HG03175 (cell line): Measurements from ENCODE around the gene HEPHL1.

ENCODE experiments used
- ATAC-seq: cut with Tn5 transposase; IDR thresholded peaks from one replicate; pipeline ENCODE4 v1.9.1; 2021; ENCODE audit warnings: mild to moderate bottlenecking, moderate library complexity; ENCODE audit not compliant: unreplicated experiment

The HEPHL1 gene

DNA sequence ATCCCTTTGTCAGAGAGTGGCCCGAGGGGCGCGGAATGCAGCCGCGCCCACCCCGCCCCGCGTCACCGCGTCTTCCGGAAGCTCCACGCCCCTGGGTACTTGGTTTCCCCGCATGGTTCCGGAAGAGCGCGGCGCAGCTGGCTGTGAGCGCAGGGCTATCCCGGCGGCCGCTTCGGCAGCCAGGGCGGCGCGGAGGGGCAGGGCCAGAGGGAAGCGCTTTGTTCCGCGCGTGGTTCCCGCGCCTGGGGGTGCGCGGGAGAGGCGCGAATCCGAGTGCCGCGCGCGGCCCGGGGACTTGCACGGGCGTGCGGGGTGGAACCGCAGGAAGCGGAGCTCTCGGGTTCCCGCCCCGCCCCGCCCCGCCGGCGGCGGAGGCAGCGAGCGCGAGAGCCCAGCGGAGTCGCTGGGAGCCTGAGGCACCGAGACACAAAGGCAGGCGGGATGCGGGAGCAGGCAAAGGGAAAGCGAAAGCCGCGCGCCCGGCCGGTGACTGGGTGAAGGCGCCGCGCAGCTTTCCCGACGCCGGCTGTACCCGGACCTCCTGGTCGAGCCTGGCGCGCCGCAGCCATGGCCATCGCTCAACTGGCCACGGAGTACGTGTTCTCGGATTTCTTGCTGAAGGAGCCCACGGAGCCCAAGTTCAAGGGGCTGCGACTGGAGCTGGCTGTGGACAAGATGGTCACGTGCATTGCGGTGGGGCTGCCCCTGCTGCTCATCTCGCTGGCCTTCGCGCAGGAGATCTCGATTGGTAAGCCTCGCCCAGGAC lies 107.8 kb downstream of the HEPHL1 start, which contains the start of gene PANX1:
TSS of gene PANX1 (plus strand) at position 96 of the 766 bp plus-strand sequence. CDS start at position 568, 472 bp downstream.
- ATAC-seq: peak; percentile 73

DNA sequence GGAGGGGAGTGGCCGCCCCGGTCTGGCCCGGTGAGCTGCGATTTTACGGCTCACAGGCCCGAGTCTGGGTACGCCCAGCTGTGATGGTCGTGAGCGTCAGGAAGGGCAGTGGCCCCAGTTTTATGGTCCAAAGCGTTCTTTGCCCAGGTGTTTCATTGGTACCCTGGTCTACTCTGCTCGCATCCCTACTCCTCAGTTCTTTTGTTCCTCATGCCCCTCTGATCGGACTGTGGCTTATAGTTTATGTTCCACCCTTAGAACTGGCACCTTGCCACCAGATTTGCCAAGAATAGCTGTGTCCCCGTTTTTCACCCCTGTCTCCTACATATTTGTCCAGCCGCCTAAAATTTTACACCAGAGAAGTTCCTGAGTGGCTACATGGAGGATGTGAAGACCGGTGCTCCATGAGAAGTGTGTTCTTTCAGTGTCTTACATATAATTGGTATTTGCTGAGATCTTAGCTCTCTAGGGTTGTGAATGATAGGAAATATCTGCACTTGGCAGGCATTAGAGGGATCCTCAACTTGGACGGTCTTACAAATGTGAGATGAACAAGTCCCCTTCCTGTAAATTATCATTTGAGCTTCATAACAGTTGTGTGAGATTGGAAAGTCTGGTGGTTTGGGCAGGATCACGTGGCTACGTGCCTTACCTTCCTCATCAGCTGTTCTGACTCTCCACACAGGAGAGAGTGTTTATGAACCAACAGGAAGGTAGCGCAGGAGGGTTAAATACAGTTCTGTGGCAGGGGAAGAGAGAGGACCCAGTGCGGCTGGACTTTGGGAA lies 108.6 kb downstream of the HEPHL1 start:
- no peak for ATAC-seq

DNA sequence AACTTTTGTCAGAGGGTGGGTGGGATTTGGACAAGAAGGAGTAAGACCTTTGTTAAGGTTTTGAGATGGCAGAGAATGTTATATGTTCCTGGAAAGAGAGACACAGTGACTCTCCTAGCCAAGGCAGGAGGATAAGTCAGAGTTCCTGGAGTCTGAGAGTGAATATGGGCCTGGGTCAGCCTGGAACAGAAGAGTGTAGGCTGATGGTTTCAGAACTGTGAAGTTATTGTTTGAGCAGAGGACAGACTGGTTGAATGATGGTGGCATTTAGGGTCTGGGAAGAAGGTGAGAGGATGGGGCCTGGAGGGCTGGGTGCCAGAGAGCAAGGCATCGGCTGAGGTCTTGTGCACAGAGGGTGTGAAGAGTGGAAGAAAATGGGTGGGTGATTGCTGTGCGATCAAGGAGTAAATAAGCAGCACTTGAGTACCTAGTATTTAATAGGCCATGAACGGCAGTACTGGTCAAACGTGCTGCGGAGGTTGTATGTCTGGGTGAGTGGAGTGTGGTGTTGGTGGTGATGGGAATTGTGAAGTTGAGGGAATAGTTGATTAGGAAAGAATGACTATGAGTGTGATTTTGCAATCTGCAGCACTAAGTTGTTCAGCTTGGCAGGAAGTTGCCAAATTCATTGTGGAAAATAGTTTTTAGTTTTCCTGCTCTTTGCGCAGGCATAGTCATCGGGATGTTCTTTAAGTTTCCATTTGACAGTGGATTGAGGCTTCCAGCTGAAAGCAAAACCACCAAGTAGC lies 109.3 kb downstream of the HEPHL1 start:
- no peak for ATAC-seq

DNA sequence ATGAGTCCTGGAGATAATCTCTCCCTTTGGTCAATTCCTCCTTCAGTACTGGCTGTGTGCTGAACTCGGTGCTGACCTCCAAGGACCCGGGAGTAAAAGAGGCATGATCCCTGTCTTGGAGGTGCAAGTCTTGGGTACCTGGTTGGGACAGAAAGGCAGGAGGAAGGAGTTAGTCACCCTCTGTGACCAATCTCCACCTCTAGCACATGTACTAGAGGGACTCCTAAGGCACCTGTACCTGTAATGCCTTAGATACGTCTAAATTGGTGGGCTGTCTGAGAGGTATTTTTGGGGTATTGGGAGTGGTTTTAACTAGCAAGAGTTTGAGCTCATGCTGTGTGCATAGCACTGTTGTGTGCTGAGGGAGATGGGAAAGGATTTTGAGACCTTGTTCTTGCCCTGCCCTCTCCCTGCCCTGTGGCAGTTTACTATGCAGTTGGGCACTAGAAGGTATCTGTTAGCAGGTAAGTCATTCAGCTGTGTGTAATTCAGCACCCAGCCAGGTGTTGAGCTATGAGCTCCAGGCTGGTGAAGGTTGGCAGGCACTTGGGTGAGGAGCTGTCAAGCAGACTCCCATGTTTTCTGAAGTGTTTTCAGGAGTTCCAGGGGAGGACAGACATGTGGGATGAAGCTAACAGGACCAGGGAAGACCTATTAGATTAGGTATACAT lies 110.0 kb downstream of the HEPHL1 start:
- no peak for ATAC-seq

DNA sequence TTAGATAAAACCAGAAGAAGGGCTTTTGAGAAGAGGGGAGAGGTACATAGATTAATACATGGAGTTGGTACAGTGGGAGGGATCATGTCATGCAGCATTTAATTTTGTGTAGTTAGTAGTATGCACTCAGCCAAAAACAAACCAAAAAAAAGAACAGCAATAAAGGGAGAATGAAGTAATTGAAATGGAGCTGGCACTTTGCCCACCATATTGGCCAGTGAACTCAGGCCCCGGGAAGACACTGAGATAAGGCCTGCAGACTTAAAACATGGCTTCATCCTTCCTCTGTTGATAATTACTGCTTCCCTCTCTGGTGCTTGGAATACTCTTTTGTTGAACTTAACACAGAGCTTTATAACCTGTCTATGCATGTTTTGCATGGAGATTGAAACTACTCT lies 110.6 kb downstream of the HEPHL1 start:
- no peak for ATAC-seq

DNA sequence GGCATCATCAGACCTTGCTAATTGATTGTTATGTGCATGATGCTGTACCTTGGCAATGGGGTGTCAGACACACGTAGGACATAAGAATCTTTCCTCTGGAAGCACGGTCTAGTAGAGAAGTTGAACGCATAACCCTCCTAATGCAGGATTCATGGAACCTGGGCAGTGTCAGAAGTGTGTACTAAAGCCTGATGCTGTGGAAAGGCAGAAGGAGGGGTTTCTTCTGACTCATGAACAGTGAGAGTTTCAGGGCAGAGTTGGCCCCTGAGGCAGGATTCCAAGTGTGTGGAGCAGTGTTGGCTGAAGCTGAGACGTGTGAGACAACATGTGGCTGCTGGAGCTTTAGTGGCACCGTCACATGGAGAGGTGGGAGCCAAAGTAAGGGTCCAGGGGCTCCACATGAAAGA lies 111.0 kb downstream of the HEPHL1 start:
- no peak for ATAC-seq

DNA sequence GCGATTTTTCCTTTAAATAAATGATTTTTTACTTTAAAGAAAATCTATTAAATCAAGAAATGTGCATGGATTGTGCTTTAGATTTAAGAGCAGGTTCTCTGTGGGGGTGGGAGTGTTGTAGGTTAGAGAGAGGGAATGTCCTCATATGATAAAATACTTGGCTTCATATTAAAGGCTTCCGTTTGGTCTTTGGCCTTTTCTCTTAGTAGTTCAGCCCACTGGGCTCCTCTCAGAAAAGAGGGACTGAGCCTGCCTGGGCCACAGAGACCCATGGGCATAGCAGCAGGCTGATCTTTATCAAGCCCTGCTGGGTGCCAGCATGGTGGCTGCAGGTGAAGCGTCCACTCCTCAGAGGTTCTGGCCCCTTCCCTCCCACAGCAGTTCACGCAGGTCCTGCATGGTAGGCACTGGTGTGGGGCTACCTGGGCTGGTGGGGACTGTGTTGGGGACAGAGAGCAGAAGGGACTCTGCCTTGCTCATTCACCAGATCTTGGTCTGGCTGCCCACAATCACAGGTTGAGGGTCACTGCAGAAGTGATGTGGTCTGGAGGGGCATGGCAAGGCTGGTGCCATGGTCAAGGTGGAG lies 111.8 kb downstream of the HEPHL1 start:
- no peak for ATAC-seq

DNA sequence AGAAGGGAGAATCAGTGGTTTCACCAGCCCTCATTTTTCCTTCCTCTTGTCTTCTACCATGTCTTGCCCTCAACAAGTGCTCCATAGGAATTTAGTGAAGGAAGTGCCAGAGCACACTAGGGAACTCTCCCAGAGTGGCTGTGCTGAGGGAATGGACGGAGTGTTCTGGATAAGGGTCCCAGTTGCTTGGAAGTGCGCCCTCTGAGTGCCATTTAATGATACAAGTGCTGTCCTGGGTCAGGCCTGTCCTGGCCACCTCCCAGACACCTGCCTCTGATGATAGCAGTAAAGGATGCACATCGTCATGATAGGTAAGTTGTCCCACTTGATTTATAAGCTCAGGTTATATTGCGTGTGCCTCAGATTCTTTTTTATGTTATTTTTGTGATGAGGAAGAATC lies 112.6 kb downstream of the HEPHL1 start:
- ATAC-seq: no peak

DNA sequence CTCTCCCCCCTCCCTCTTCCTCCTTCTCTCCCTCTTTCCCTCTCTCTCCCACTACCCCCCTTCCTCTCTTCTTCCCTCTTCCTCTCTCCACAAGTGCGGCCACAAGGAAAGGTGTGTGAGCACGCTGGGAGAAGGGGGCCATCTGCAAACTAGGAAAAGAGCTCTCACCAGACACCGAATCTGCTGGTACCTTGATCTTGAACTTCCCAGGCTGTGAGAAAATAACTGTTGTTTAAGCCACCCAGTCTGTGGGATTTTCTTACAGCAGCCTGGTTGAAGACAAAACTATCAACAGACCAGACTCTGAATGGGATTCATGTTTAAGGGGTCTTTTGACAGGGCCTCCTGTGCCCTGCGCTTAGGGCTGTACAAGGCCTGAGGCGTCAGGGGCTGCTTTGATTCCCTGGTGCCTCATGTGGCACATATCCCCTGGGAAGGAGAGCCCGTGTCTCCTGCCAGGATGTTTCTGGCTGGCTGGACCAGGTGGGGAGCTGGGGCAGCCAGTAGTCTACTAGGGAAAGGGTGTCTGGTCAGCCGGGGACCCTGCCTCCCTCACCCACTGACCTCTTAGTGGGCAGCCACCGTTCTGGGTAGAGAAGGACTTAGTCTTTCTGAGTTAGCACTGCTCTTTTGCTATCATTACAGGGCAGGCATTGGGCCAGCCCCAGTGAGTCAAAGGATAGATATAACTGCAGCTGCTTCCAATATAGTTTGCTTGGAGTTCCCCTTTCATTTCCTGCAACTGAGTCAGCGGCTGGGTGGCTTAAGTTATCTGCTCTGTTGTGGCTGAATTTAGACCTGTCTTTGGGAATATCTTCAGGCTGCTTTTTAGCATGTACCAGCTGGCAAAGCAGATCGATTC lies 113.7 kb downstream of the HEPHL1 start:
- no peak for ATAC-seq

DNA sequence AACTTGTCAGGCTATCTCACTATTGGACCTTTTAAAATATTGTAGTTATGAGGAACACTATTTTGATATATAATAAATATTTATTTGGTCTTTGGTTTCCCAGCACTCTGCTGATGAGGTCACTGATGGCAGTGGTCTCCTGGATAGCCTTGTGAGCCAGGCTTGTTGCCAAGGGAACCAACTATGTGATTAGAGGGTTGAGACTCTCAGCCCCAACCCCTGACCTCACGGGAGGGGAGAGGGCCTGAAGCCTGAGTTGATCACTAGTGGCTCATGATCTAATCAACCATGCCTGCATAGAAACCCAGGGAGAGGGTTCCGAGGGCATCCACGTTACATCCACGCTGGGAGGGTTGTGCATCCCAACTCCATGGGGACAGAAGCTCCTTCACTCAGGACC lies 118.3 kb downstream of the HEPHL1 start:
- ATAC-seq: no peak

DNA sequence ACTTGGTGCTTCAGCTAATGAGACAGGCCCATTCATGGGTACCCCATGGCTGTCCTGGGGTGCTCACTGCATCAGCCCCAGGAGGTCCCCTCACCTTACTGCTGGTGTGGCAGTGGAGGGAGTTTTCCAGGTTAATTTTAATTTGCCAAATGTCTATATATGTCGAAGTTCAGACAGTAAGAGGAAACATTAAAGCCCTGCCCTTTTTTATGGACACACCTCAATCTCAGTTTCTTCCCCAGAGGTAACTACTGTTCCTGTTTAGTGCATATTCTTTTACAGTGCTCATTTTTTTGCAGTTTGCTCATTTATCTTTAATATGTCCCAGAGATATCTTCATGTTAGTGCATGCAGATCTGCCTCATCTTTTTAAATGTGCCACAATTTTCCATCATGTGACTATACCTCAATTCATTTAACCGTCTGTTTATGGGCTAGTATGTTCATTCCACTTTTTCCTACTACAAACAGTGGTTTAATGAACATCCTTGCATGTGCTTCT lies 119.1 kb downstream of the HEPHL1 start:
- ATAC-seq: no peak

DNA sequence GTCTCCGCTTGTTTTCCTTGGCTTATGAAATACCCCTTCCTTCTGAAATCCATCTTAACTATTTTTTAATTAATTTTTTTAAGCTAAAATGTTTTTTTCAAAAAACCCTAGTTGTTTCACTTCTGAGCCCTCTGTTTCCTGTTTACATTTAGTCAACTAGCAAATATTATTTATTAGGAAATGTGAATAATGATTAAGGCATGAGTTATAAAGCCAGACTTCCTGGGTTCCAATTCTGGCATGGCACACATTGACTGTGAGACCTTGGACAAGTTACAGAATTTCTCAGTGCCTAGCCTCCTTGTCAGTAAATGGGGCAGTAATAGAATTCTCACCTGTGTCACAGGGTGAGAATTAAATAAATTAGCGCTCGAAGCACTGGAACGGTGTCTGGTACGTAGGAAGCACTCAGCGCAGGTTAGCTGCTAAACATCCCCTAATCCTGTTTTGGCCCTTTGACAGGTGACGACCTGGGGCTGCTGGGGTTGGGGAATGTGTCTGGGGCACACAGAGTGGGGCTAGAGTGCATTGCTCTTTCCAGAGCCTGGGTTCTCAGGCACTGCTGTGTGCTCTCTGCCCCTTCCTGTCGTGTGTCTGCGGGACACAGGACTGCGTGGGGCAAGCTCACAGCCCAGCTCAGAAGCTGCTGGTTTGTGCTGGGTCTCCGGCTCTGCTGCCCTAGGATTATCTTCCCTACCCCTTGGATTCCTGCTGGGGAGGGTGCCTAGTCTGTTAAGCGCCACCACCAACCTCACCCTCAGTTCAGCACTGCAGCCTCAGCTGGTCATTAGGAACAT lies 120.6 kb downstream of the HEPHL1 start:
- no peak for ATAC-seq

DNA sequence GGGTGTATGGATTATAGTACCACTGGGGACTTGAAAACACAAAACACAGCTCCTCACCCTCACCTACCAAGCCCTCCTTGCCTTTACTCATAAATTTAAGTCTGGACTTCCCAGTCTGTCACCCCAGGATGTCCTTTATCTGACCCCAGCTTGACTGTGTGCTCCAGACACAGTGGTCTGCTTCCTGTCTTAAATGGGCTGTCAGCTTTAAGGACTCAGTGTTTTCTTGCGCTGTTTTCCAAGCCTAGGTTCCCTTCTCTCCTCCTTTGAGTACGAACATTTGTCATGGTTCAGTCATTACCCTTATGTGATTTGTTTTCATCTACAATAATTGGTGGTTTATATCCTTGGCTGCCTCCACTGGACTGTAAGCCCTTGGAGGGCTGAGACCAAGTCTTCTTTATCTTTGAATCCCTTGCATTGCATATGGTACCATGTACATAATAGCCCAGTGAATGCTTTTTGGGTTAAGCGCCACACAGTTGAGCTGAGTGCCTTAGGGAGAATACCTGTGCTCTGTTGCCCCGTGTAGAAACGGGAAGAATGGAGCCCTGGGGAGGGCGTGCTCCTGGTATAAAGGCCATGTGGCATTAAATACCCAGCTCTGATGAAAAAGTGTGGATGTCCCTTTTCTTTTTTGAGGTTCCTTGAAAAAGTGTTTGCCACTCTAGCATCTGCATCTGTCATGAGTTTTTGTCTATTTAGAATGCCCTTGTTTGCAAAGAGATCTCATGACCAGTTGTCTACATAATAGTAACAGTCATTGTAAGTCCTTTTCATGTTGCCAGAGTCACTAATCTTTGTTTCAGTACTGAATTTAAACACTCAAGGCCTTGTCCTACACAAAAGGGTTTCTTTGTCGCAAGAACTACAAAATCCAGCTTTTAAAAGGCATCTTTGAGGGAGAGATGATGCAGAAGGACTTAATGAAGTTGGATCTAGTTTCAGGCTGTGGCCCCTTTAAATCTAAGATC lies 121.4 kb downstream of the HEPHL1 start:
- ATAC-seq: no peak

DNA sequence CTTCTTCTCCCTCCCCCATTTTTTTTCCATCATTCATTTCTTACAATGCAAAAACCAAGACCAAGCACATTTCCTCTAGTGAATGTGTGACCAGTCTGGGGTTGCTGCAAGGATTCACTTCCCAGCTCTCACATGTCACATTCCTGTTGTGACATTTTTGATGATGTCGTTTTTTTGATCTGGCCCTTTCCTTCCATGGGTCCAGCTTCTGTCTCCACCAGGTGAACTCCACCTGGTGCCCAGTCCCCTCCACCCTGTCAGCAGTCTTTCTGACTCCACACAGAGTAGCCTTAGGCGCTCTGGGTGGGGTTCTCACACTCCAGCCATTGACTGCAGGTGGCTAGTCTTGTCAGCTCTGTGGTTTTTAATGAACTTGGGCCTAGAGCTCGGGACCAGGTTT lies 123.1 kb downstream of the HEPHL1 start:
- no peak for ATAC-seq

DNA sequence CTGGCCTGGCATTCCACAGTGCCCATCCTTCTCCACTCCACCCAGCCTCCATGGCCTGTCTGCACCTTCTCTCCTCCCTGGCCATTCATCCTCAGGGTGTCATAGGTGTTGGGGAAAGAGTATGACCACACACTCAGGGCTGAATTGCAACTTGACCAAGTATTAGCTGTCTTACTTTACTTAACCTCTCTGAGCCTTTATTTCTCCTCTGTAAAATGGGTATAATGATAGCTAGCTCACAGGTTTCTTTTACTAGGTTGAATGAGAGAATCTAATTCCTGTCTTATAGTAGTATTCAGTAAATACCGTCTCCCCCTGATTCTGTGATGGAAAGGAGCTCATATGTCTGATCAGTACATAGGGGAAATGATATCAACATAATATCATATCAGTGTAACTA lies 123.5 kb downstream of the HEPHL1 start:
- no peak for ATAC-seq

DNA sequence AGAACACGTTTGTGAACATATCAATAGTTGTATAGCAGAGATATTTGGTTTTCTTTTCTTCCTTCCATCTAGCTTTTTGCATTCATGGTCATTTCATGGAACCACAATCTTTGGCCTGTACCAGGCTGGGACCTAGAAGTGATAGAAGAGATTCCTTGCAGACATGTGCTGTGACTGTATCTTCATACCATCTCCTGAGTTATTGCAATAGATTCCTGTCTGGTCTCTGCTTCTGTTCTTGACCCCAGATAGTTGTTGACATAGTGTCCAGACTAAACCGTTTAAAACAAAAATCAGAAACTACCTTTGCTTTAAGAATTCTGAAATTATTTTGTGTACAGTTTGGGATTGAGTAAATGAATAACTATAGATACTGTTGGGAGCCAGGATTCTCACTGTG lies 124.3 kb downstream of the HEPHL1 start:
- no peak for ATAC-seq

DNA sequence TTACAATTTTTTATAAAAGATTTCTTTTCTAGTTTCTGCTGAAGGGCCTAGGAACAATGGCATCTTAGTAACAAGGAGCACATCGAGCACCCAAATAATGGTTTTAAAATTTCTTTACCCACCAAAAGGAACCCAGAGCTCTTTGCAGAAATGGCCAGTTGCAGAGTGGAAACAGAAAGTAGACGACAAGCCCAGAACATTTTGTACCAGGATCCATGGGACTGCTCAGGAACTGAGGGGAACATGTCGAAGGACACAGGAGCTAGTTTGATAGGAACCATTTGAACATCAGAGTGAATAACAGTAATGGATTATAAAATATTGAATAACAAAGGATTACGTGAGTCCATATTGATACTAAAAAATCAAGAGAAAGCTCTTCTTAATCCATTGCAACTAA lies 124.8 kb downstream of the HEPHL1 start:
- ATAC-seq: no peak

DNA sequence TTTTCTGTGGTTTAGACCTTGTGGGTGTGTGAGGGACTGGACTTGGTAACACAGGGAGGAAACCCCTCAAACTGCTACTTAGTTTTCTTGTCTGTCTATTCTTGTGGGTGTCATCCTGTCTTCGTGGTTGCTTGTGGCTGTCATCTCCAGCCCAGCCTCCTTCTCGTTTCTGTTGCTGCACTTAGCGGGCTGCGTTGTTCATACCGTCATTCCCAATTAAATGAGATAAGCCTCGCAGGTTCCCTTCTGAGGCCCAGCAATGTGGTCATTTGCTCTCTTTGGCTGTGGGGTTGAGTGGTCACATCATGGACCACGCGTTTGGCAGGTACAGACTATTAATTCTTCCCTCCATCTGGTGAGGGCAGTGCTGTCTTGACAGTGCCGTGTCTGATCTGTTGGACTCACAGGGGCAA lies 126.3 kb downstream of the HEPHL1 start:
- no peak for ATAC-seq
